BE2C (cell line): ENCODE results near the gene TMCO6.

ENCODE experiments used
- DNase-seq: peaks from one replicate; pipeline ENCODE4 v3.0.0-alpha.2; 2020
- H3K27me3 ChIP-seq: fragments of 250-450 bp; sonication (Bioruptor Pico); 2 replicates; pipeline ENCODE4 v1.5.1; 2020; ENCODE audit warnings: mild to moderate bottlenecking
- H3K36me3 ChIP-seq: fragments of 250-450 bp; sonication (Bioruptor Pico); 2 replicates; pipeline ENCODE4 v1.5.1; 2020; ENCODE audit warnings: mild to moderate bottlenecking
- H3K4me1 ChIP-seq: fragments of 250-450 bp; sonication (Bioruptor Pico); 2 replicates; pipeline ENCODE4 v1.5.1; 2020
- H3K4me3 ChIP-seq: 2 replicates; pipeline ENCODE4 v1.5.1; 2011; ENCODE audit warnings: low read depth, low read length
- H3K9me3 ChIP-seq: fragments of 250-450 bp; sonication (Bioruptor Pico); 2 replicates; pipeline ENCODE4 v1.5.1; 2020
- TF ChIP-seq, protein P1 (sequence below): IDR thresholded peaks from 2 replicates; pipeline ENCODE4 v1.5.1; 2012; ENCODE audit warnings: mild to moderate bottlenecking, low read depth, low read length

TMCO6 gene

GRCh38 chr5:140674211-140674610 lies 35.0 kb downstream of the TMCO6 start:
- H3K36me3 ChIP-seq, result peaks cover 76% of the 10 kb centered on the region
- no peaks in the 10 kb centered on the region for H3K9me3 ChIP-seq
- no peaks in the 10 kb centered on the region for H3K4me1 ChIP-seq
- no peaks in the 10 kb centered on the region for H3K27me3 ChIP-seq
- TF ChIP-seq, protein P1, sequence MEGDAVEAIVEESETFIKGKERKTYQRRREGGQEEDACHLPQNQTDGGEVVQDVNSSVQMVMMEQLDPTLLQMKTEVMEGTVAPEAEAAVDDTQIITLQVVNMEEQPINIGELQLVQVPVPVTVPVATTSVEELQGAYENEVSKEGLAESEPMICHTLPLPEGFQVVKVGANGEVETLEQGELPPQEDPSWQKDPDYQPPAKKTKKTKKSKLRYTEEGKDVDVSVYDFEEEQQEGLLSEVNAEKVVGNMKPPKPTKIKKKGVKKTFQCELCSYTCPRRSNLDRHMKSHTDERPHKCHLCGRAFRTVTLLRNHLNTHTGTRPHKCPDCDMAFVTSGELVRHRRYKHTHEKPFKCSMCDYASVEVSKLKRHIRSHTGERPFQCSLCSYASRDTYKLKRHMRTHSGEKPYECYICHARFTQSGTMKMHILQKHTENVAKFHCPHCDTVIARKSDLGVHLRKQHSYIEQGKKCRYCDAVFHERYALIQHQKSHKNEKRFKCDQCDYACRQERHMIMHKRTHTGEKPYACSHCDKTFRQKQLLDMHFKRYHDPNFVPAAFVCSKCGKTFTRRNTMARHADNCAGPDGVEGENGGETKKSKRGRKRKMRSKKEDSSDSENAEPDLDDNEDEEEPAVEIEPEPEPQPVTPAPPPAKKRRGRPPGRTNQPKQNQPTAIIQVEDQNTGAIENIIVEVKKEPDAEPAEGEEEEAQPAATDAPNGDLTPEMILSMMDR, result no peak
- DNase-seq, result no peak
- H3K4me3 ChIP-seq, result no peak overlapping the region

DNA sequence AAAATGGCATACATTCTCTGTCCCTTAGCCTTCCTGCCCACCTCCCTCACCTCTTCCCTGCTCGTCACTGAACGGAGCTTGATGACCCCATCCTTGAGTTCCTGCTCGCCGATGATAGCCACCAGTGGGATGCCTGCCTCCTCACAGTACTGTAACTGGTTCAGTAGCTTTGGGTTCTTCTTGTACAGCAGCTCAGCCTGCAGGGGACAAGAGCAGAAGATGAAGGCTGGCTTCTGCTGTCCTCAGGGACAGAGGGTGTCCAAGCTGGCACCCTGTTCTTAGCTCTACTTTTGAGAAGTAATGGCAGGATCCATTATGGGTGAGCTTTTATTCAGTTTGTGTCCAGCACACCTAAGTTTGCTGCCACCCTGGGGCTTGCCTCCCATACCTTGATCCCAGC lies 35.4 kb downstream of the TMCO6 start:
- H3K27me3 ChIP-seq, result no peaks in the 10 kb centered on the region
- TF ChIP-seq, protein P1, result no peak
- no peaks in the 10 kb centered on the region for H3K4me1 ChIP-seq
- H3K4me3 ChIP-seq, result no peak overlapping the region
- H3K9me3 ChIP-seq, result no peaks in the 10 kb centered on the region
- no peak for DNase-seq
- H3K36me3 ChIP-seq, result peaks cover 76% of the 10 kb centered on the region

DNA sequence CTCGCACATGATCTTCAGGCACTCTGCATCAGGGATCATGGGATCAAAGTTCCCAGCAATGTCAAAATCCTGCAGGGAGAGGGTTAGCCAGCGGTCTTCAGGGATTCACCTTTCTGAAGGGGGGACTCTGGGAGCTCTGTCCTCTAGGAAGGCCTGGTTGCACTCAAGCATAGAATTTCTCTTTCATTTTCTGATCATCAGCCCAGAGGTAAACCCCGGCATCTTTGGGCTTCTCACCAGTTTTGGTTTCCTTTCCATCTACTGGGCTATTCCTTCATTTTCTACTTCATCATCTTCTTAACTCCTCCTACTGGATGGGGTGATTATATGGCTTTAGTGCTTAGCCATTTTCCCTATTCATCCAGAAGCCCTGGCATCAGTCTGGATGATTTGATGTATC lies 38.7 kb downstream of the TMCO6 start:
- peaks cover 70% of the 10 kb centered on the region for H3K36me3 ChIP-seq
- TF ChIP-seq, protein P1, result no peak
- H3K27me3 ChIP-seq, result no peaks in the 10 kb centered on the region
- H3K9me3 ChIP-seq, result no peaks in the 10 kb centered on the region
- H3K4me3 ChIP-seq, result no peak overlapping the region
- no peaks in the 10 kb centered on the region for H3K4me1 ChIP-seq
- DNase-seq, result no peak

DNA sequence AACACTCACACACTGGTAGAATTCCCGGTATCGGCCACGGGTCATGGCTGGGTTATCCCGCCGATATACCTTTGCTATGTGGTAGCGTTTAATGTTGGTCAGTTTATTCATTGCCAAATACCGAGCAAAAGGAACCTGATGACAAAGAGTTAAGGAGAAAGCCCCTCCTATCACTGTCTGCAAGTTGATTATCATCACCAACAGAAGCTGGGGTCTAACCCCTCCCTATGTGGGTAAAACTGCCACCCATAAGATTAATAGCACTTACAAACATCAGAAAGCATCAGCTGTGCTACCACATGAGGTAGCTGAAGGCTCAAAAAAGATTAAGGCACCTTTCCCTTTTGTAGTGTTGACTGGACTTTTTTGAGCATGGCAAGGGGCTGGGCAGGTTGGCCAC lies 39.7 kb downstream of the TMCO6 start:
- H3K4me3 ChIP-seq, result no peak overlapping the region
- no peak for DNase-seq
- H3K27me3 ChIP-seq, result no peaks in the 10 kb centered on the region
- TF ChIP-seq, protein P1, result no peak
- H3K4me1 ChIP-seq, result no peaks in the 10 kb centered on the region
- H3K9me3 ChIP-seq, result no peaks in the 10 kb centered on the region
- peaks cover 69% of the 10 kb centered on the region for H3K36me3 ChIP-seq

DNA sequence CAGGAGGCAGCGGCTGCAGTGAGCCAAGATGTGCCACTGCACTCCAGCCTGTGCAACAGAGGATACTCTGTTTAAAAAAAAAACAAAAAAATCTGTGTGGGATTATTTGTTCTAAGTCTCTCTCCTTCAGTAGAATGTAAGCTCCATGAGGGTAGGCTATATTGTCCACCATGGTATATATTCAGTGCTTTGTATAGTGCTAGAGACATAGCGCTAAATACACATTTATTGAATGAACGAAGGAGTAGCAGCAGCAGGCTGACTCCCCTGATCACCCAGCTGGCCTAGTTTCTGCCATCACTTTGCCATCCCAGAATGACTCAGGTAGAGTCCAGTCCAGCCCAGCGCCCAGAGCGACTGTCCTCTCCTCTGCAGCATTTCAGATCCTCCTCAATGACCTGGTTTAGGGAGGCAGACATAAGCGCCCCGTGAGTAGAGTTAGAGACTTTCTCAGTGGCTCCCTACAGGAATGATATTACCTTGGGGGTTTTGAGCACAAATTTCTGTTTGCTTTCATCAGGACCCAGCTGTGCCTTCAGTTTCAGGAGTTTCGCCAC lies 51.2 kb downstream of the TMCO6 start:
- H3K4me1 ChIP-seq, result no peaks in the 10 kb centered on the region; the same call in 1 of the 2 replicates
- DNase-seq, result no peak
- H3K9me3 ChIP-seq, result no peaks in the 10 kb centered on the region
- H3K36me3 ChIP-seq, result peaks cover 42% of the 10 kb centered on the region
- TF ChIP-seq, protein P1, result no peak
- peak overlapping the region; percentile 93 for H3K4me3 ChIP-seq
- no peaks in the 10 kb centered on the region for H3K27me3 ChIP-seq

DNA sequence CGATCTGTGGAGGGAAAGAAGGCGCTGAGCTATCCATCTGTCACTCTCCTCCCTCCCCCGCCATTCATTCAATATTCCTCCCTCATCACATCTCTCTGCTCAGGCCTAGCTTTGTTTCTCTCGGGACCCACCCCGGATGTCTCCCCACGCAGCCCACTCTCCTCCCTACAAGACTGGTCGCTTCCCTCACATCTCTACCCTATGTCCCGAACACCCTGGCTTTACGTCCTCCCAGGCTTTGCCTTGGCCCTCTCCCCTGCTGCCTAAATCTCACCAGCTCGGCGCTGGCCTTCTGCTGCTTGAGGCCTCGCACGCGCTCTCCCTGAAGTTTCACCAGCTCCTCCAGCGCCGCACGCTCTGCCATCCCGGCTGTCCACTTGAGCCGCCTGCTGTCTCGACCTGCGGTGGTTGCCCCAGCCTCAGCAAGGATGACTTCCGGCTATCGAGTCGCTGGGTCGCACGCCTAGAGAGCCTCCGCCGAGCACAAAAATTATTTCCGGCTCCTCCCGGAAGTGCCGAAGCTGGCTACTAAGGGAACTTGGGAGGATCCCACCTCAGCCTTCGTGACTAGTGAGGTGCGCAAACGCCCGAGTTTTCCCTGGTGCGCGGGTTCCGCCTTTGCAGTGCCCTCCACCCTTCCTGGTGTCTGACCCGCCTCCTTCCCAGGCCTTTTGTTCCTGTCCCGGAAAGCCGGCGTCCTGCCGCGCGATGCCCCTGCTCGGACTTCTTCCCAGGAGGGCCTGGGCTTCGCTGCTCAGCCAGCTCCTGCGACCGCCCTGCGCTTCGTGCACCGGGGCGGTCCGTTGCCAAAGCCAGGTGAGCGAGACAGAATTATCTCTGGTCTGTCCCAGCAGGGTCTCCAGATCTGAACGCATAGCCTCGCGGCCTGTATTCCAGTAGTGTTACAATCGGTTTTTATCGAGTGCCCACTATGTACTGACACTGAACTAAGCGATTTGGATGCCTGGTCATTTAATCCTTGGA lies 52.0 kb downstream of the TMCO6 start, which contains the start of the genes HARS1 and HARS2:
HARS1 (minus strand) TSS at position 430 of the 984 bp plus-strand sequence; CDS start at position 364, 66 bp downstream.
HARS2 (plus strand) TSS at position 515 of the 984 bp plus-strand sequence; CDS start at position 709, 194 bp downstream.
- DNase-seq, result peak; percentile 93
- Histone ChIP-seq H3K27me3 (no peaks in the 10 kb centered on the region), H3K4me3 (peak within 1 kb of the TSS; percentile 93), H3K9me3 (no peaks in the 10 kb centered on the region), H3K36me3 (peaks cover 48% of the 10 kb centered on the region), H3K4me1 (no peaks in the 10 kb centered on the region; the same call in 1 of the 2 replicates)
- TF ChIP-seq, protein P1, result no peak
